Neuronal stem cell (in vitro differentiated cells): ENCODE data around the gene COX19.
A peak's percentile ranks its signal among the peaks of the same experiment; 100 is the strongest.

Experiments
- DNase-seq: peaks from one replicate; pipeline ENCODE4 v3.0.0-alpha.2; 2013; ENCODE audit warnings: low spot score
- H2AFZ ChIP-seq: one replicate; pipeline ENCODE4 v1.6.1; 2013; ENCODE audit warnings: mild to moderate bottlenecking, low read length, inconsistent platforms
- H2AK5ac ChIP-seq: 2 replicates; pipeline ENCODE4 v1.6.1; 2013; ENCODE audit warnings: low read depth, mild to moderate bottlenecking, inconsistent platforms, low read length, moderate library complexity, mixed read lengths
- H2BK120ac ChIP-seq: 2 replicates; pipeline ENCODE4 v1.6.1; 2013; ENCODE audit warnings: low read depth, mild to moderate bottlenecking, inconsistent platforms, low read length, moderate library complexity, mixed read lengths
- H2BK12ac ChIP-seq: one replicate; pipeline ENCODE4 v1.6.1; 2013; ENCODE audit warnings: low read length, inconsistent platforms
- H2BK15ac ChIP-seq: 2 replicates; pipeline ENCODE4 v1.6.1; 2013; ENCODE audit warnings: mild to moderate bottlenecking, low read length, inconsistent platforms, mixed read lengths
- H2BK5ac ChIP-seq: one replicate; pipeline ENCODE4 v1.6.1; 2013; ENCODE audit warnings: inconsistent platforms, mild to moderate bottlenecking, low read length, moderate library complexity
- H3K14ac ChIP-seq: one replicate; pipeline ENCODE4 v1.6.1; 2013; ENCODE audit warnings: low read length, inconsistent platforms
- H3K18ac ChIP-seq: 2 replicates; pipeline ENCODE4 v1.6.1; 2013; ENCODE audit warnings: low read length, inconsistent platforms
- H3K23ac ChIP-seq: 2 replicates; pipeline ENCODE4 v1.6.1; 2013; ENCODE audit warnings: low read depth, mild to moderate bottlenecking, mixed read lengths, low read length, inconsistent platforms; ENCODE audit not compliant: poor library complexity
- H3K27ac ChIP-seq: replicated peaks from 3 replicates; pipeline ENCODE4 v1.5.1; 2013; ENCODE audit warnings: low read length, inconsistent platforms
- H3K27me3 ChIP-seq, 3 experiments: 2 replicates each; pipeline ENCODE4 v1.6.1; 2013; ENCODE audit warnings: low read length in 3 of 3, mild to moderate bottlenecking in 2 of 3, inconsistent platforms in 1 of 3, low read depth in 1 of 3, mixed read lengths in 1 of 3, moderate library complexity in 1 of 3; ENCODE audit not compliant: control insufficient read depth in 3 of 3, insufficient read depth in 3 of 3
- H3K36me3 ChIP-seq, 2 donors: replicated peaks in 1 of 2; 2 replicates each; pipeline ENCODE4 v1.6.1; 2013; ENCODE audit warnings: low read length in 2 of 2; ENCODE audit not compliant: control insufficient read depth in 2 of 2, insufficient read depth in 2 of 2
- H3K4ac ChIP-seq: 2 replicates; pipeline ENCODE4 v1.6.1; 2013; ENCODE audit warnings: inconsistent platforms, mild to moderate bottlenecking, low read length, moderate library complexity
- H3K4me1 ChIP-seq, 2 donors: 1 replicate in 1 of 2; 2 replicates in 1 of 2; pipeline ENCODE4 v1.6.1; 2013; ENCODE audit warnings: low read length in 2 of 2, low read depth in 1 of 2; ENCODE audit not compliant: control insufficient read depth in 2 of 2, insufficient read depth in 1 of 2
- H3K4me2 ChIP-seq: one replicate; pipeline ENCODE4 v1.6.1; 2013; ENCODE audit warnings: mild to moderate bottlenecking, low read length, inconsistent platforms; ENCODE audit not compliant: insufficient read depth, poor library complexity, severe bottlenecking
- H3K4me3 ChIP-seq, 2 donors: 2 replicates each; pipeline ENCODE4 v1.5.1; 2013; ENCODE audit warnings: low read length in 2 of 2, mild to moderate bottlenecking in 2 of 2, inconsistent platforms in 1 of 2, moderate library complexity in 1 of 2
- H3K79me1 ChIP-seq: one replicate; pipeline ENCODE4 v1.6.1; 2013; ENCODE audit warnings: low read depth, mild to moderate bottlenecking, inconsistent platforms, low read length, moderate library complexity
- H3K9ac ChIP-seq: one replicate; pipeline ENCODE4 v1.6.1; 2013; ENCODE audit warnings: mild to moderate bottlenecking, low read depth, low read length, inconsistent platforms; ENCODE audit not compliant: poor library complexity
- H3K9me3 ChIP-seq, 2 donors: replicated peaks in 1 of 2; 2 replicates each; pipeline versions ENCODE3 to v1.6.1; 2013; ENCODE audit warnings: low read length in 2 of 2, mild to moderate bottlenecking in 2 of 2, inconsistent platforms in 1 of 2, low read depth in 1 of 2, mixed read lengths in 1 of 2, moderate library complexity in 1 of 2; ENCODE audit not compliant: control insufficient read depth in 2 of 2, insufficient read depth in 1 of 2
- H4K8ac ChIP-seq: one replicate; pipeline ENCODE4 v1.6.1; 2013; ENCODE audit warnings: low read depth, mild to moderate bottlenecking, inconsistent platforms, low read length, moderate library complexity
- H4K91ac ChIP-seq: one replicate; pipeline ENCODE4 v1.6.1; 2013; ENCODE audit warnings: low read length, low read depth, mild to moderate bottlenecking, inconsistent platforms; ENCODE audit not compliant: poor library complexity
- WGBS, 2 donors: extraction: QIAGEN DNeasy Blood & Tissue Kit; methylation state at CpG; one replicate each; pipeline ENCODE4 v1.1.7; 2013; ENCODE audit warnings: missing lambda C conversion rate in 2 of 2, mixed read lengths in 1 of 2; ENCODE audit not compliant: insufficient read length in 2 of 2, insufficient replicate concordance in 1 of 2; ENCODE audit errors: extremely low coverage in 2 of 2; 5-methylcytosine and 5-hydroxymethylcytosine counted together

Gene COX19

DNA sequence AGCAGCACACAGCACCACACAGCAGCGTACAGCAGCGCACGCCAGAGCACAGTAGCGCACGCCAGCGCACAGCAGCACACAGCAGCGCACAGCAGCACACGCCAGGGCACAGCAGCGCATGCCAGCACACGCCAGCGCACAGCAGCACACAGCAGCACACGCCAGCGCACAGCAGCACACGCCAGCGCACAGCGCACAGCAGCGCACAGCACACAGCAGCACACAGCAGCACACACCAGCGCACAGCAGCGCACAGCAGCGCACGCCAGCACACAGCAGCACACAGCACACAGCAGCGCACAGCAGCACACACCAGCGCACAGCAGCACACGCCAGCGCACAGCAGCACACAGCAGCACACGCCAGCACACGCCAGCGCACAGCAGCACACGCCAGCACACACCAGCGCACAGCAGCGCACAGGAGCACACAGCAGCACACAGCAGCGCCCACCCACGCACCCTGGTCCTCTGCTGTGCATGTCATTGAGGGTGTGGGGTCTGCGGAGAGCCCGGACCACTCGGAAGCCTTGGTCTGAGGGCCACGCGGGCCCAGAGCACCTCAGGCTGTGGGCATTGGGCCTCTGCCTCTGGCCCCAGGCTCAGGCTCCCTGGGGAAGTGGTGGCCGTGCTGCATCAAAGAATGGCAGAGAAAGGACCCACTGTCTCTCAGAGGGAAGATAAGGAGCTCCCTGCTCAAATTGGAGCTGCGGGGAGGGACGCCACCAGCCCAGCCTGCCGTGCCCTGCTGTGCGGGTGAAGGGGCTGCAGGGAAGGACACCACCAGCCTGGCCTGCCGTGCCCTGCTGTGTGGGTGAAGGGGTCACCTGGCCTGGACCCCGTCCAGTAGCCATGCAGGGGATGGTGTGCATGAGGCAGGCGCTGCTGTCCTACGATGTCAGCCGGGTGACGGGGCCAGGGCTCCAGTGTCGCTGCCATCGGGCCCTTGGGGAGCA is 41.5 kb upstream of the COX19 start:
- no peak for DNase-seq
- Histone ChIP-seq H3K36me3 (peaks cover 16 to 44% of the 10 kb centered on the region in 2 donors), H2BK120ac (no peak overlapping the region), H3K14ac (peak overlapping the region; percentile 71), H3K9me3 (peaks cover 11 to 14% of the 10 kb centered on the region in 2 donors), H3K4ac (no peak overlapping the region), H3K4me3 (peak overlapping the region in 1 of 2 donors; percentile 32), H3K18ac (peak overlapping the region; percentile 76), H4K8ac (peak overlapping the region; percentile 43), H3K9ac (peak overlapping the region; percentile 77), H3K23ac (peak overlapping the region; percentile 95), H4K91ac (no peak overlapping the region), H3K4me1 (peaks cover 4 to 8% of the 10 kb centered on the region in 2 donors), H2AFZ (no peak overlapping the region), H3K27ac (no peak overlapping the region), H3K27me3 (no peaks in the 10 kb centered on the region), H3K79me1 (peaks cover 40% of the 10 kb centered on the region), H2AK5ac (no peak overlapping the region), H2BK5ac (peak overlapping the region; percentile 53), H2BK12ac (peak overlapping the region; percentile 97), H3K4me2 (no peak overlapping the region), H2BK15ac (no peak overlapping the region)
- no CpG with 5 or more reads among the region's 51 CpGs for WGBS, 2 donors

- peak overlapping the region; percentile 70 for H2AK5ac ChIP-seq
- peaks cover 8 to 33% of the 10 kb centered on the region in 2 donors for H3K36me3 ChIP-seq
- H3K18ac ChIP-seq = peak overlapping the region; percentile 44
- H3K9ac ChIP-seq = no peak overlapping the region
- H3K27ac ChIP-seq = no peak overlapping the region
- no peak overlapping the region for H2BK15ac ChIP-seq
- peaks cover under 1 to 1% of the 10 kb centered on the region in 2 donors for H3K9me3 ChIP-seq
- no peak overlapping the region for H3K4ac ChIP-seq
- H4K8ac ChIP-seq = peak overlapping the region; percentile 23
- H3K79me1 ChIP-seq = peaks cover 45% of the 10 kb centered on the region
- H2BK12ac ChIP-seq = no peak overlapping the region
- DNase-seq = no peak
- no peak overlapping the region for H4K91ac ChIP-seq
- H2AFZ ChIP-seq = no peak overlapping the region
- no peak overlapping the region for H3K4me2 ChIP-seq
- H3K4me1 ChIP-seq = peaks cover 4 to 8% of the 10 kb centered on the region in 2 donors
- H3K14ac ChIP-seq = peak overlapping the region; percentile 71
- WGBS, 2 donors = no CpG with 5 or more reads among the region's 28 CpGs
- no peak overlapping the region for H2BK120ac ChIP-seq
- no peak overlapping the region for H3K4me3 ChIP-seq
- peak overlapping the region; percentile 60 for H2BK5ac ChIP-seq
- peak overlapping the region; percentile 95 for H3K23ac ChIP-seq
- no peaks in the 10 kb centered on the region for H3K27me3 ChIP-seq
These were observed 40.1 kb upstream of the COX19 start for GRCh38 chr7:1015196-1016121.

DNA sequence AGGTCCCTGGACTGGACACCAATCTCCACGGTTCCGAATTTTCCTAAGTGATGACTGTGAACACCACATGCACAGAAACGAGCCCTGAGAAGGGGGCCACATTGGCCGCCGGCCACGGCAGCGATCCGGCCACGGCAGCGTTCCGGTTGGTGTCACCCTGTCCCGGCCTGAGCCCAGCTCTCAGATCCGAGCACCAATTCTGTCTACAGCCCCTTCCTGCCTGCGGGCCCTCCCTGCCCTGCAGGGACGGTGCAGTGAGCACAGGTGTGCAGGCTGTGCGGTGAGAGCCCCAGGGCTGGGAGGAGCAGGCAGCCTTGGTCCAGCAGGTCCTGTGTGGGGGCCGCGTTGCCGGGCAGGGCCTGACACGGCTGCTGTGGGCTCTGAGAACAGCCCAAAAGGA is 39.3 kb upstream of the COX19 start:
- Histone ChIP-seq H3K18ac (peak overlapping the region; percentile 71), H4K8ac (no peak overlapping the region), H3K4ac (no peak overlapping the region), H3K4me2 (no peak overlapping the region), H3K23ac (peak overlapping the region; percentile 65), H3K14ac (peak overlapping the region; percentile 71), H3K4me3 (peak overlapping the region in 1 of 2 donors; percentile 51), H2BK5ac (peak overlapping the region; percentile 24), H2BK15ac (no peak overlapping the region), H3K9ac (no peak overlapping the region), H3K79me1 (peaks cover 49% of the 10 kb centered on the region), H3K9me3 (peaks cover 0 to 1% of the 10 kb centered on the region in 2 donors), H2BK12ac (peak overlapping the region; percentile 58), H3K4me1 (peaks cover 4 to 8% of the 10 kb centered on the region in 2 donors), H2AFZ (no peak overlapping the region), H2BK120ac (no peak overlapping the region), H4K91ac (no peak overlapping the region), H2AK5ac (peak overlapping the region; percentile 70), H3K27ac (no peak overlapping the region), H3K27me3 (no peaks in the 10 kb centered on the region), H3K36me3 (peaks cover 12 to 33% of the 10 kb centered on the region in 2 donors)
- DNase-seq = no peak
- WGBS, 2 donors = no CpG with 5 or more reads among the region's 20 CpGs
